Myocyte (in vitro differentiated cells): ENCODE data around the gene CPLANE2. TPM values are rescaled to one million over a fixed set of nuclear protein-coding genes. Genes with fewer than 3 reads are reported as not detected.
"Not testable (repeated sequence)": the region's sequence is repeated elsewhere in the genome, so short reads cannot be mapped to it uniquely, and the experiment has no call there.

Experiments
- DNase-seq: peaks from one replicate; pipeline ENCODE4 v3.0.0-alpha.2; 2012; ENCODE audit warnings: low read depth
- total RNA-seq: library from RNA; depleted of rRNA; stranded (reverse); fragments of >200 nt; gene quantifications from 2 replicates; pipeline ENCODE4 v1.2.3, GENCODE V29; 2014

The CPLANE2 gene
- total RNA-seq, 1 donor from 2014 or later: 16.3 TPM

GRCh38 chr1:16231331-16232315 lies 5.4 kb downstream of the CPLANE2 start:
- DNase-seq: peak; percentile 70

GRCh38 chr1:16230744-16231143 lies 6.2 kb downstream of the CPLANE2 start:
- DNase-seq: no peak

- DNase-seq: no peak
Observed at GRCh38 chr1:16229976-16230740, 6.8 kb downstream of the CPLANE2 start.

GRCh38 chr1:16226490-16227179 lies 10.3 kb downstream of the CPLANE2 start:
- no peak for DNase-seq

- DNase-seq: no peak
Observed at GRCh38 chr1:16226129-16226489, 10.9 kb downstream of the CPLANE2 start.

GRCh38 chr1:16224472-16224871 lies 12.5 kb downstream of the CPLANE2 start:
- no peak for DNase-seq

GRCh38 chr1:16222716-16223115 lies 14.3 kb downstream of the CPLANE2 start:
- not testable (repeated sequence) for DNase-seq

- no peak for DNase-seq
Observed at GRCh38 chr1:16221499-16221898, 15.5 kb downstream of the CPLANE2 start.

- DNase-seq: no peak
Observed at GRCh38 chr1:16219968-16220500, 16.9 kb downstream of the CPLANE2 start.

GRCh38 chr1:16218674-16219071 lies 18.3 kb downstream of the CPLANE2 start:
- DNase-seq: no peak

- DNase-seq: peak; percentile 31
Observed at GRCh38 chr1:16218014-16218673, 18.8 kb downstream of the CPLANE2 start.

GRCh38 chr1:16217061-16217785 lies 19.8 kb downstream of the CPLANE2 start:
- DNase-seq: peak; percentile 94

GRCh38 chr1:16215882-16216753 lies 20.9 kb downstream of the CPLANE2 start:
- peak; percentile 40 for DNase-seq

GRCh38 chr1:16215240-16215639 lies 21.7 kb downstream of the CPLANE2 start:
- DNase-seq: not testable (repeated sequence)

- not testable (repeated sequence) for DNase-seq
Observed at GRCh38 chr1:16213544-16213943, 23.4 kb downstream of the CPLANE2 start.

- no peak for DNase-seq
Observed at GRCh38 chr1:16213013-16213412, 24.0 kb downstream of the CPLANE2 start.

- no peak for DNase-seq
Observed at GRCh38 chr1:16212251-16212961, 24.6 kb downstream of the CPLANE2 start, which contains the start of gene ARHGEF19. TSS of gene ARHGEF19 (minus strand) at chr1:16212652. CDS start at chr1:16209054, 3,598 bp downstream.

- no peak for DNase-seq
Observed at GRCh38 chr1:16211824-16212223, 25.2 kb downstream of the CPLANE2 start.
